Cortex of kidney (tissue), 1 donor: ENCODE results near the gene CNTF.

ENCODE experiments used
- DNase-seq: peaks from one replicate; lab custom pipeline; 2025; lab: John Stamatoyannopoulos, UW

Gene CNTF

DNA sequence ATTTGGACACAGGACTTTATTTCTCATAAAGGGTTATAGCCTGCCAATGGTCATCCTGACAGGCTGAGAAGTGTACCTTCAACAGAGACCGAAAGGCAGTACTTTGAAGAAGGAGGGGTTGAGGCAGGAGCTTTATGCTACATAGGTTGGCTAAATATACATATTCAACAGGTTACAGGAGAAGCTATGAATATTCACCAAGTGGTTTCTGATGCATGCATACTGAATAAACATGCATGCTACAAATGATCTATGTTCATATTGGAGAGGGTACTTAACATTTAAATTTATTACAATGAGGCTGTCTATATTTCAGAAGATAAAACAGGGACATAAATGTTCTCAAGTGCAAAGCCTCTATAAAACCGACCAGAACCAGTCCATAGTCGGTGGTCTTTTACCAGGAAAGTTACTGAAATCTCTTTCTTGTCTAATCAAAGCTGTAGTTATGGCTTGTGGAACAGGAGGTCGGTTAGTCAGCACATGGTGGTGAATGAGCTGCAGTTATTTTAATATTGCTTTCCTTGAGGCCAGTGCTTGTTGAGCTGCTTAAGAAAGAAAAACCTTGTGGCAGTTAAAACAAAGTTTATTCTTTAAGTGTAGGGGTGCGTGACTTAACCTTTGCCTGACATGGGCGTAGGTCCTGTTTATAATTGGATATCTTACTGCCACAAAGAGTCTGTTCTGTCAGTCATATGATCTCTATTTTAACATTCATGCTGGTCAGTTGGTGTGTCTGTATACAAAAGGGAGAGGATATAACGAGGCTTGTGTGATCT lies 19.5 kb downstream of the CNTF start:
- no peak for DNase-seq

DNA sequence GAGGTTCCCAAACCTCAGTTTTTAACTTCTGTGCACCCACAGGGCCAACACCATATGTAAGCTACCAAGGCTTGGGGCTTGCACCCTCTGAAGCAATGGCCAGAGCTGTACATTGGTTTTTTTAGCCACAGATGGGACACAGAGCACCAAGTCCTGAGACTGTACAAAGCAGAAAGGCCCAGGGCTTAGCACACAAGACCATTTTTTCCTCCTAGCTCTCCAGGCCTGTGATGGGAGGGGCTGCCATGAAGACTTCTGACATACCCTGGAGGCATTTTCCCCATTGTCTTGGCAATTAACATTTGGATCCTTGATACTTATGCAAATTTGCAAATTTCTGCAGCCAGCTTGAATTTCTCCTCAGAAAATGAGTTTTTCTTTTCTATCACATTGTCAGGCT lies 23.4 kb downstream of the CNTF start:
- no peak for DNase-seq

DNA sequence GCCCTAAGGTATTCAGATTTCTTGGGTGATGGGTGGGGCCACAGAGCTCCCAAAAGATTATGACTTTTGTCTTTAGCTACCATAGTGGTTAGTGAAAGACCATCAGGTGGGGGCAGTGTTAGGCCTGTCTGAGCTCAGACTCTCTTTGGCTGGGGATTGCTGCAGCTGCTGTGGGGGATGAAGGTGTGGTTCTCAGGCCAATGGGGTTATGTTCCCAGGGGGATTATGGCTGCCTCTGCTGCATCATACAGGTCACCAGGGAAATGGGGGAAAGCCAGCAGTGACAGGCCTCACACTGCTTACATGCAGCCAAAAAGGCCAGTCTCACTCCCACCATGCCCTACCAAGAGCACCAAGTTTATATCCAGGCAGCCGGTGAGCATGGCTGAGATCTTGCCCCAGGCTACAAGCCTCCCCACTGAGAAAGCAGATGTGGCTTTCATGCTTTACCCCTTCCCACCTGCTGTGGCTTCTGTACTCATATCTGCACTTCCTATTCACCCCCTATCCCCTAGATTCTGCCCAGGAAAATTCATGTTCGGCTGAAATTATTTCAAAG lies 24.8 kb downstream of the CNTF start:
- no peak for DNase-seq

DNA sequence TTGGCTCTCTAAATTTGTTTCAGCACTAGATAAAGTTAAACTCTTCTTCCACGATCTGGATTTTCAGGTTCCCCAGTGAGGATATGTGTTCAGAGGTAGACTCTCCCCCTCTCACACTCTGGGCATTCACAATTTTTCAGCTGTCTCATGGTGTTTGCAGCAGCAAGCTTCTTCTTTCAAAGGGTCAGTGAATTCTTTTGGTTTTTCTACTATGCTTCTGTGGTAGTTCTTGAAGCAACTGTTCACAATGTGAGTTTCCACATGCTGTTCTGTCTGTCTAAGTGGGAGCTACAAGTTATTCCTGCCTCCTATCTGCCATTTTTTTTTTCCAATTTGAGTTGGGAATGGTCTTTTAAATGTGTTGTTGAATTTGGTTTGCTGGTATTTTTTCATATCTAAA lies 25.4 kb downstream of the CNTF start:
- no peak for DNase-seq

DNA sequence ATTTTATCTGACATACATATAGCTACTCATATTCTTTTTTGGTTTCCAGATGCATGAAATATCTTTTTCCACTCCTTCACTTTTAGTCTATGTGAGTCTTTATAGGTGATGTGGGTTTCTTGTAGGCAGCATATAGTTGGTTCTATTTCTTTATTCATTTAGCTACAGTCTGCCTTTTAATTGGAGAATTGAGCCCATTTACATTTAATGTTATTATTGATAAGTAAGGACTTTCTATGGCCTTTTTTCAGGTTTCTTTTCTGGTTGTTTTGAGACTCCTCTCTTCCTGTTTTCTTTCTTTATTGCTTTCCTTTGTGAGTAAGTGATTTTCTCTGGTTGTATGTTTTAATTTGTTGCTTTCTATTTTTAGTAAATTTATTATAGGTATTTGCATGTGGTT lies 27.2 kb downstream of the CNTF start:
- no peak for DNase-seq

DNA sequence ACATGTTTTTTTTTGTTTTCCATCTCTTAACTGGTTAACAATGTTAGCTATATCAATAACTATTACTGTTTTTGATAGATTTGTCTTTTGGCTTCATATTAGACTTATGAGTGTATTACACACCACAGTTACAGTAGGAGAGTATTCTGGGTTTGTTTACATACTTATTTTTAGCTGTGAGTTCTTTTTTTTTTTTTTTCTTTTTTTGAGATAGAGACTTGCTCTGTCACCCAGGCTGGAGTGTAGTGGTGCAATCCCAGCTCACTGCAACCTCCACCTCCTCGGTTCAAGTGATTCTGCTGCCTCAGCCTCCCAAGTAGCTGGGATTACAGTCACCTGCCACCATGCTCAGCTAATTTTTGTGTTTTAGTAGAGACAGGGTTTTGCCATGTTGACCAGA lies 28.0 kb downstream of the CNTF start:
- no peak for DNase-seq

DNA sequence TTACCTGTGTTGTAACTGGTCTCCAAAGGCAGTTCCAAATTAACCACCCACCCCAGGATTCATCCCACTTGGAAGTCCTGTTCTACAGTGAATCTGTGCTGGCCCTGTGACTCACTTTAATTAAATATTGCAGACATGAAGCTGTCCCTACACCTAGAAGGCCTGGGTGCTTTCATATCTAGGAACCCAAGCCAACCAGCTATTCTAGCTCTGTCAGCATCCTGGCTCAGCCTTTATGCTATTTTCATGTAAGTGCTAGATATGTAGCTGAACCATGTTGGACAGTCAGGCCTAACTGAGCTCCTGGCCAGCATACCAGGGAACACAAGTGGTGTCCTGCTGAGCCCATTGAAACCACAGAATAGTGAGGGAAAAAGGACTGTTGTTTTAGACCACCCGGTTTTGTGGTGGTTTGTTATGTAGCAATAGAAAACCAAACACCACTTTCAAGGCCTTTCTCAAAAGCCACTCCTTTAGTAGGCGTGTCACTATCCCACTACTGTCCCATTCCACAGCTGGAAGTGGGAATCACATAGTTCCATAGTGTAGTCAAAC lies 30.3 kb downstream of the CNTF start:
- no peak for DNase-seq

DNA sequence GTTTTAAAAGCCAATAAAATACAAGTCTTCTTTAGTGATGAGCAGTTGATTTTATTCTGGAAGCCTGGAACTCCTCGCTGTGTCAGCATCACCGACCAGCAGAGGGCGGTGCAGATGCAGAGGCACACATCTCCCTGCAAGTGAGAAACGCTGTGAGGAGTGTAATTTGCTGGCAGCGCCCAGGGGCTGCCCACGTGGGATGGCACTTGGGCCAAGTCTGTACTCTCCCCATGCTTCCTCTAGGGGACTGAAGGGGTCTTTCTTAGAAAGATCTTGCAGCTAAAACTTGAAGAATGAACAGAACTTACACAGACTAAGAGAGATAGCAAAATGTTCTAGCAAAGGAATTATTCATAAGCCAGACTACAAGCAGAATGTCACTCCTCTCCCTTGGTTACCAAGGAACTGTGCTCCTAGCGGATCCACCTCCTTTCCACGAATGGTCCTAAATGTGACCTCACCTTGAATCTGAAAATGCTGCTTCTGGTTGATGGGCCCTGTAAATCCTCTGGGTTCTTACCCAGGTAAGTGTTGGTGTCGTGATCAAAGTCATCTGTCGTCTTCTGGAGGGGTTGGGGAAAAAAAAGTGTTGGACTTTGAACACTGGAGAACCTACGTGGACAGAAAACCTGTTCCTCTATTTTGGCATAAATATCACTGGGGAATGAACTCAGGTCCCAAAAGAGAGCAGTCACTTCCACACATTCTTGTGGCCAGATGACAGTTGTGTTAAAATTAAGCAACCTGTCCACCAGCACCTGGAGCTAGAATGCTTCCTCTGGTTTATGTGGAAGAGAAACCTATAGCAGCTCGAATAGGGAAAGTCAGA lies 31.8 kb downstream of the CNTF start:
- no peak for DNase-seq

DNA sequence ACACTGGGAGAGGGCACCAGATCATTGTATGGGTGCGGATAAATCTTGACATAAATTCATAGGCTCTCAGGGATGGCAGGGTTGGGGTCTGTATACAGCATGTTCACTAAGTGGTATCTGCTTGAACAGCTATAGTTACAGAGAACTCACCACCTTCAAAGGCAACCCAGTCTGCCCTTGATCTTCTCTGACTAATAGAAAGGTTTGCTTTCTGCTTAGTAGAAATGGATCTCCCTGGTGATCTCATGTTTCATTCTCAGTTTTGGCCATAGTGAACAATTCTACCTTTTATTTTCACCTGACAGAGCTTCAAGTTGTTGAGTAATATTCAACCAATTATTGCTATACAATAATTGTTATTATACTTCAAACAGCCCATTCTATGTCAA lies 32.4 kb downstream of the CNTF start:
- no peak for DNase-seq

DNA sequence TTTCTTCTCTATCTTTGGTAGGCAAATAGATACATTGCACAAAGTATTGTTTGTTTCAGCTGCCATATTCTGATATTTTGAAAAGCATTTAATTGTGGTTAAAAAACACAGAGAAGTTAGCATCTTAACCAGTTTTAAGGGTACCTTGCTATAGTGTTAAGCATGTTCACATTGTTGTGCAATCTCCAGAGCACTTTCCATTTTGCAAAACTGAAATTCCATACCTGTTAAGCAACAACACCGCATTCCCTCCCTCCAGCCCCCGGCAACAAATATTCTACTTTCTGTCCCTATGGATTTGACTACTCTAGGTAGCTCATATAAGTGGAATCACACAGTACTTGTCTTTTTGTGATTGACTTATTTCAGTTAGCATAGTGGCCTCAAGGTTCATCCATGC lies 33.9 kb downstream of the CNTF start:
- no peak for DNase-seq

DNA sequence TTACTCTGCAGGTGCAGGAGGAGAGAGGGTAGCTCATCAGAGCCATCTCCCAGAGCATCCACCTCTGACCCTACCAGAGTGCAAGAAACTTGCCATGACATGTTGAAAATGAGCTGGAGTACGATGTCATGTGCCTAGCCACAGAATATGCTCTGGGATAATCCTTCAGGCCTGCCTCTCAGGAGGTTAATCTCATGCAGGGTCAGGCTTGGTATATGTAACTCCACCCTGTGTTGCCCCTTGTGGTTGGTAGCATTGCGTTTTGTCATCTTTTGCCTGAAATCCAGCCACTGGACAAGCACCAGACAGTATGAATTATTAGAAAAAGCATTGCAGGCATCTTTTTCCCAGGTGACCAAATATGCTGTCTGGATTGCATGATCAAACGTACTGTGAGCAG lies 36.2 kb downstream of the CNTF start:
- no peak for DNase-seq

DNA sequence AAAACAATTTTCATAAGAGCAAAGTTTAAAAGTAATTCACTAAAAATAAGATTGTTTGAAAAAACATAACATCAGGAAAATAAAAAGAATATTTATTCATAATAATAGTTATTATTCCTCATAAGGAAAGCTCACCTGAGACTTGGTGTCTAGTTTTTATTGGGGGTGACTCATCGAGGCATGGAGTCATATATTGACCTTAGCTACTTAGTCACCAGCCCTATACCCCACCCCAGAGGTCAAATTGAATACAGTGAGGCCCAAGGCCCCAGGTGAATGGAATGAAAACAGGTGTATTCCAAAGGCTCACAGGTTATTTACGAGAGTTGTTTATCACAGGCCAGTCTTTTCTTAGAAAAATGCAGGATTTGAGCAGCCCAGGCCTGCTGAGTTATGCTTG lies 36.9 kb downstream of the CNTF start:
- DNase-seq: no peak

DNA sequence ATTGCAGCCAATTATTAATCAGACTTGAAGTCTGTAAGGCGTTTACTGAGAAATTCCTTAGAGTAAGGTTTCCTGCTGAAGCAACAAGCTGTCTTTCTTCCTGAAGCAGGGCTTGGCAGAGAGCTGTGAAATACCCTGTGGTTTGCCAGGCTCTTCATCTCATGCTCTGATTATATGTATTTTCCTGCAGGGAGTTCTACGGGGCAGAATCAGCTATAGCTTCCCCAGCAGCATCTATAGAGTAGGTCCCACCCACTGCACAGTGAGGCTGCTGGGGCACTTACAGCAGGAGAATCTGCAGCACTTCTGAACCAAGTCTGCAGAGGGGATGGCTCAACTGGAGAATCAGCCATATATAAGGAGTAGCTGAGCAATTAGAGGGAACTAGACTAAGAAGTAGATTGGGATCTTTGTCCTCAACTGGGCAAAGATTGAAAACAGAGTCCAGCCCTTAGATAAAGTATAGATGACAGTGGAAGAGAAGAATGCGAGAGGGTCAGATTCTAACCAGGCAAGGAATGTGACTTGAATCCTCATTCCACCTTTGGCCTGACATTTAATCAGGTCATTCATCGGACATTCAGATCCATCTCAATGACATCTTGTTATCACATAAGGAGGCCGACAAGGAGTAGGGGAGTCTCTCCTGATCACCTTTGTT lies 37.6 kb downstream of the CNTF start:
- no peak for DNase-seq

DNA sequence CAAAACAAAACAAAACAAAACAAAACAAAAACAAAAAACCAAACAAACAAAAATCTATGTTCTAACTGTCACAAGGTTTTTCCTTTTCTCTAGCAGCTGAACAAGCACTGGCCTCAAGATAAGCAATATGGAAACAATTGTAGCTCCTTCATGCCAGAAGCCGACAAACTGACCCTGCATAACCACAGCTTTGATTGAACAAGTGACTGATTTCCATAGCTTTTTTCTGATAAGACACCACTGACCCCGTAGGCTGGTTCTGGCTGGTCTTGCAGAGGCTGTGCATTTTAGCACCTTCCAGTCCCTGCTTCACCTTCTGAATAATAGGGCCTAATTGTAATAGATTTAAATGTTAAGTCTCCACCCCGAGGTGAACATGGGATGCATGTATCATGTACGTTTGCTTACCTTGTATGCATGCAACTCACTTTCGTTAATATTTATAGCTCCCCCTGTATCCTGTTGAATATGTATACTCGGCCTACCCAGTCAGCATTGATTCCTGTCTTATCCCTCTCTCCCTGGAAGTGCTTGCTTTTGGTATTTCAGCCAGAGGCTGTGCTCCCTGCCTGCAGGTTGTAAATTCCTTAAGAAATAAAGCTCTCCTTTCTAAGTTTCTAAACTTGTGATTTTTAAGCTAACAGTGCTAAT lies 49.6 kb downstream of the CNTF start:
- DNase-seq: no peak

DNA sequence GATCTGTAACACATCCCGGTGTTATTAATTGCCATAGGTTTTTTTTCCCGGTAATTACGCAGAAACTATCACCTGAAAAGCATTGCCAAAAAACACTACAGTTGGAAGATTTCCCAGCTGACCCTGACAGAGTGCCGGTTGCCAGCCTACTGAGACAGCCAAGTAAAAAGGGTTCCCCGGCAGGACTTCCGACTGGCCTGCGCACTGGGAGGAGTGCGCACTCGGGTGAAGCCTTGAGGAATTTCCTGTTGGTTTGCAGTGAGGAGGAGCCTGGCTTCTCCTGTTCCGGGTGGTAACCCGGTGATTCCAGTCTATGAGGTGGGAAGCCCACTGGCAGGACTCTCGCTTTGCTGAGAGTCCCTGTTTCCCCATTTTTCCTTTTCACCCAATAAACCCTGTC lies 52.1 kb downstream of the CNTF start:
- DNase-seq: no peak
